Tibial artery (tissue), 4 donors: Measurements from ENCODE around the gene LHX3.

Source experiments
- DNase-seq, 2 donors: peaks; one replicate each; pipeline ENCODE4 v3.0.0-alpha.2; 2019
- H3K27ac ChIP-seq, 2 donors: fragments of 200-600 bp; sonication (generic) in 1 of 2; 1 replicate in 1 of 2; 2 replicates in 1 of 2; pipeline ENCODE4 v1.5.1; 2018 to 2019; ENCODE audit warnings: mild to moderate bottlenecking in 1 of 2
- H3K27me3 ChIP-seq, 2 donors: fragments of 200-600 bp; sonication (generic) in 1 of 2; one replicate each; pipeline versions ENCODE4 v1.5.1 to v1.6.0; 2016 to 2019
- H3K36me3 ChIP-seq, 3 donors: fragments of 200-600 bp; sonication (generic) in 2 of 3; one replicate each; pipeline ENCODE4 v1.5.1; 2016 to 2019; ENCODE audit warnings: mild to moderate bottlenecking in 2 of 3
- H3K4me1 ChIP-seq, 4 donors: fragments of 200-600 bp; sonication (generic) in 2 of 4; 1 replicate in 3 of 4; 2 replicates in 1 of 4; pipeline ENCODE4 v1.5.1; 2016 to 2019
- H3K4me3 ChIP-seq, 2 donors: fragments of 200-600 bp; sonication (generic) in 1 of 2; 1 replicate in 1 of 2; 2 replicates in 1 of 2; pipeline ENCODE4 v1.5.1; 2018 to 2019; ENCODE audit warnings: mild to moderate bottlenecking in 2 of 2
- H3K9me3 ChIP-seq, 3 donors: fragments of 200-600 bp; sonication (generic) in 1 of 3; one replicate each; pipeline ENCODE4 v1.5.1; 2016 to 2019
- intact Hi-C: fragments of 100-400 bp; cut with DNase I; formaldehyde crosslinking; loops from one replicate; pipeline ENCODE4 v1.15.0; 2023; ENCODE audit warnings: low total_unique reads
- TF ChIP-seq, protein P1 (sequence below), 2 experiments: fragments of 200-600 bp in 1 of 2; fragments of 450-650 bp in 1 of 2; IDR thresholded peaks; one replicate each; pipeline ENCODE4 v1.5.1; 2017 to 2019; ENCODE audit warnings: antibody characterized with exemption in 2 of 2, mild to moderate bottlenecking in 1 of 2, moderate library complexity in 1 of 2

Gene LHX3

GRCh38 chr9:136160995-136161610, 43.8 kb downstream of the LHX3 start:
- no peak for DNase-seq
- intact Hi-C loops, result no loop called here
- no peak overlapping the region for H3K27ac ChIP-seq
- TF ChIP-seq, protein P1, sequence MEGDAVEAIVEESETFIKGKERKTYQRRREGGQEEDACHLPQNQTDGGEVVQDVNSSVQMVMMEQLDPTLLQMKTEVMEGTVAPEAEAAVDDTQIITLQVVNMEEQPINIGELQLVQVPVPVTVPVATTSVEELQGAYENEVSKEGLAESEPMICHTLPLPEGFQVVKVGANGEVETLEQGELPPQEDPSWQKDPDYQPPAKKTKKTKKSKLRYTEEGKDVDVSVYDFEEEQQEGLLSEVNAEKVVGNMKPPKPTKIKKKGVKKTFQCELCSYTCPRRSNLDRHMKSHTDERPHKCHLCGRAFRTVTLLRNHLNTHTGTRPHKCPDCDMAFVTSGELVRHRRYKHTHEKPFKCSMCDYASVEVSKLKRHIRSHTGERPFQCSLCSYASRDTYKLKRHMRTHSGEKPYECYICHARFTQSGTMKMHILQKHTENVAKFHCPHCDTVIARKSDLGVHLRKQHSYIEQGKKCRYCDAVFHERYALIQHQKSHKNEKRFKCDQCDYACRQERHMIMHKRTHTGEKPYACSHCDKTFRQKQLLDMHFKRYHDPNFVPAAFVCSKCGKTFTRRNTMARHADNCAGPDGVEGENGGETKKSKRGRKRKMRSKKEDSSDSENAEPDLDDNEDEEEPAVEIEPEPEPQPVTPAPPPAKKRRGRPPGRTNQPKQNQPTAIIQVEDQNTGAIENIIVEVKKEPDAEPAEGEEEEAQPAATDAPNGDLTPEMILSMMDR (IDR thresholded peaks at IDR 0.05), result no peak
- no peaks in the 10 kb centered on the region for H3K36me3 ChIP-seq
- H3K4me1 ChIP-seq, result no peaks in the 10 kb centered on the region
- peaks cover 0 to 8% (median 5%) of the 10 kb centered on the region in 3 donors for H3K9me3 ChIP-seq
- no peak overlapping the region for H3K4me3 ChIP-seq
- peaks cover 0 to 47% of the 10 kb centered on the region in 2 donors for H3K27me3 ChIP-seq

GRCh38 chr9:136160381-136160841, 44.5 kb downstream of the LHX3 start:
- Histone ChIP-seq H3K27me3 (peaks cover 0 to 53% of the 10 kb centered on the region in 2 donors), H3K4me3 (no peak overlapping the region)

GRCh38 chr9:136159851-136160250, 45.1 kb downstream of the LHX3 start:
- intact Hi-C loops, result no loop called here
- H3K4me1 ChIP-seq, result no peaks in the 10 kb centered on the region
- DNase-seq, result no peak
- H3K36me3 ChIP-seq, result no peaks in the 10 kb centered on the region
- H3K27me3 ChIP-seq, result peaks cover 0 to 58% of the 10 kb centered on the region in 2 donors
- no peak overlapping the region for H3K4me3 ChIP-seq
- H3K9me3 ChIP-seq, result peaks cover 0 to 8% (median 0%) of the 10 kb centered on the region in 3 donors
- no peak overlapping the region for H3K27ac ChIP-seq
- TF ChIP-seq, protein P1 (IDR thresholded peaks at IDR 0.05), result no peak

More at GRCh38 chr9:136160381-136160841, 44.5 kb downstream of the LHX3 start:
- Histone ChIP-seq H3K9me3 (peaks cover 0 to 8% (median 0%) of the 10 kb centered on the region in 3 donors), H3K36me3 (no peaks in the 10 kb centered on the region), H3K4me1 (no peaks in the 10 kb centered on the region), H3K27ac (no peak overlapping the region)
- TF ChIP-seq, protein P1 (IDR thresholded peaks at IDR 0.05), result no peak
- no peak for DNase-seq
- intact Hi-C loops, result no loop called here

- no peak for DNase-seq
- Histone ChIP-seq H3K4me3 (no peak overlapping the region), H3K27ac (no peak overlapping the region), H3K27me3 (peaks cover 0 to 63% of the 10 kb centered on the region in 2 donors), H3K36me3 (no peaks in the 10 kb centered on the region), H3K9me3 (no peaks in the 10 kb centered on the region), H3K4me1 (no peaks in the 10 kb centered on the region)
- intact Hi-C loops, result no loop called here
- TF ChIP-seq, protein P1 (IDR thresholded peaks at IDR 0.05), result no peak
Measured at GRCh38 chr9:136157477-136158265, 47.3 kb downstream of the LHX3 start.

DNA sequence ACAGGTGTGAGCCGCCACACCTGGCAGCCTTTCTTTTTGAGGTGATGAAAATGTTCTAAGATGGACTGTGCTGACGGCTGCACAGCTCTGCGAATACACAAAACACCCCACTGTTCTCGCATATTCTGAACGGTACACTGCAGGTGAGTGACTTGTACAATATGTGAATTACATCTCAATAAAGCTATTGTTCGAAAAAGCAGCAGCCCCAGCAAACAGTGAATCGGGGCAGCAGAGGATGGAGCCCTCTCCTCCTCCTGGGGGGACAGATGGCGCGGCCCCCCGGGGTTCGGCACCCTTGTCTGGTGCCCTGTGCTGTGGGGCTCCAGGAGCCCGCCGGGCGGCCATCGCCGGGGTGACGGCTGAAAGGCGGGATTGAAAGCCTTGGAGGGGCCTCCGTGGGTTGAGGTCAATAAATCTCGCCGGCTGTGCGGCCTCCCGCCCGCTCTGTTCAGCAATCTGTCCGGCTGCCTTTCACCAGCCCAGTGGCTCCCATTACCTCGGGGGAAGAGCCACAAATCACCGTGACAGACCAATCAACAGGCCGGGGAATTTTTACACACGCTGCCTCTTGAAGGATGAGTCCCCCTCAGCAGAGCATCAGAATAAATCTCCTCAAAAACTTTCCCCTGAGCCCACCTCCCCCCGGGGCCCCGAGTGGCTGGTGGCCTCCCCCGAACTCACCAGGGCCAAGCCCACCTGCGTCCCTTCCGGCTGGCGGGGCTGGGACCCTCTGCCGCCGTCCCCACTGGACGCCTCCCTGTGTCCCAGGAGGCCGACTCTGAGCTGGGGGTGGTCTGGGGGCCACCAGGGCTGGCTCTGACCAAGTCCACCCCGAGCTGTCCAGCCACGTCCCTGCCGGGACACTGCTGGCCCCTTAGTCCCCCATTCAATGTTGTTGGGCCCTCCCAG, 48.5 kb downstream of the LHX3 start:
- intact Hi-C loops, result no loop called here
- H3K27me3 ChIP-seq, result peaks cover 0 to 57% of the 10 kb centered on the region in 2 donors
- no peaks in the 10 kb centered on the region for H3K4me1 ChIP-seq
- no peaks in the 10 kb centered on the region for H3K9me3 ChIP-seq
- TF ChIP-seq, protein P1 (IDR thresholded peaks at IDR 0.05), result no peak
- H3K27ac ChIP-seq, result no peak overlapping the region
- no peak for DNase-seq
- no peaks in the 10 kb centered on the region for H3K36me3 ChIP-seq
- H3K4me3 ChIP-seq, result no peak overlapping the region
